Sigmoid colon (tissue), 7 donors: ENCODE data around the gene FCHSD2. TPM values are rescaled to one million over a fixed set of nuclear protein-coding genes. Genes with fewer than 3 reads are reported as not detected.

Source experiments
- DNase-seq: peaks from one replicate; pipeline ENCODE4 v3.0.0-alpha.2; 2019
- H3K27ac ChIP-seq, 4 donors: fragments of 200-600 bp; sonication (generic); one replicate each; pipeline ENCODE4 v1.5.1; 2016 to 2019; ENCODE audit warnings: mild to moderate bottlenecking in 1 of 4
- H3K27me3 ChIP-seq, 3 donors: fragments of 200-600 bp; sonication (generic); one replicate each; pipeline ENCODE4 v1.5.1; 2019; ENCODE audit warnings: mild to moderate bottlenecking in 1 of 3
- H3K36me3 ChIP-seq, 4 donors: fragments of 200-600 bp; sonication (generic); one replicate each; pipeline ENCODE4 v1.5.1; 2016 to 2019
- H3K4me1 ChIP-seq, 4 donors: fragments of 200-600 bp; sonication (generic); one replicate each; pipeline ENCODE4 v1.5.1; 2017 to 2019
- H3K4me3 ChIP-seq, 4 donors: fragments of 200-600 bp; sonication (generic); one replicate each; pipeline ENCODE4 v1.5.1; 2017 to 2019; ENCODE audit warnings: mild to moderate bottlenecking in 2 of 4, moderate library complexity in 1 of 4
- H3K9me3 ChIP-seq, 4 donors: fragments of 200-600 bp in 3 of 4; sonication (generic) in 3 of 4; one replicate each; pipeline versions ENCODE4 v1.5.1 to v1.6.1; 2013 to 2019
- CTCF ChIP-seq, 4 experiments: fragments of 450-650 bp in 3 of 4; fragments of 200-600 bp in 1 of 4; IDR thresholded peaks; one replicate each; pipeline ENCODE4 v1.5.1; 2016 to 2019; ENCODE audit warnings: antibody characterized with exemption in 4 of 4, mild to moderate bottlenecking in 3 of 4, moderate library complexity in 2 of 4
- EP300 ChIP-seq, 4 donors: sonication (generic); formaldehyde crosslinking; IDR thresholded peaks; one replicate each; pipeline ENCODE4 v1.6.1; 2017; ENCODE audit warnings: antibody characterized with exemption in 4 of 4
- POLR2A ChIP-seq, 2 donors: fragments of 450-650 bp; IDR thresholded peaks; one replicate each; pipeline ENCODE4 v1.6.1; 2016; ENCODE audit warnings: antibody characterized with exemption in 2 of 2, mild to moderate bottlenecking in 2 of 2, moderate library complexity in 2 of 2
- POLR2AphosphoS5 ChIP-seq, 4 donors: sonication (generic); formaldehyde crosslinking; IDR thresholded peaks; one replicate each; pipeline ENCODE4 v1.6.1; 2017; ENCODE audit warnings: antibody characterized with exemption in 4 of 4
- WGBS, 2 donors: extraction: QIAGEN DNeasy Blood & Tissue Kit; methylation state at CpG; one replicate each; pipeline ENCODE4 v1.1.7; 2013; 5-methylcytosine and 5-hydroxymethylcytosine counted together
- intact Hi-C: fragments of 100-400 bp; cut with DNase I; formaldehyde crosslinking; loops from one replicate; pipeline ENCODE4 v1.15.1; 2023
- polyA plus RNA-seq, 3 donors: library from polyadenylated mRNA; stranded (reverse); fragments of 200-250 nt; gene quantifications; one replicate each; pipeline ENCODE4 v1.2.3, GENCODE V29; 2013
- total RNA-seq, 4 donors: library from RNA; depleted of rRNA; stranded (reverse); fragments of >200 nt; gene quantifications; one replicate each; pipeline ENCODE4 v1.1.0, GENCODE V29; 2016
- donor health status: healthy with polysubstance abuse.
- donor health status: Bipolar disorder and iron deficiency.
- donor health status: healthy.

The FCHSD2 gene
- total and polyA plus RNA-seq, 7 donors, result 6.9 to 36.3 (median 18.6) TPM

- H3K4me3 ChIP-seq, result no peak overlapping the region
- H3K27me3 ChIP-seq, result no peaks in the 10 kb centered on the region
- H3K36me3 ChIP-seq, result peaks cover 0 to 29% (median 4%) of the 10 kb centered on the region in 4 donors
- intact Hi-C loops, result loop anchor here (5.0 kb wide), 2 partner anchors 407 to 452 kb away; no protein-coding TSS in a partner anchor
- WGBS, 2 donors, result 83 to 87% methylated on average over 5 of the region's 5 CpGs
- H3K9me3 ChIP-seq, result no peaks in the 10 kb centered on the region
- no peak for TF ChIP-seq POLR2A (IDR thresholded peaks at IDR 0.05)
- TF ChIP-seq CTCF (IDR thresholded peaks at IDR 0.05), result no peak
- peak in 2 of 4 donors; percentile 14 to 18 for TF ChIP-seq POLR2AphosphoS5 (IDR thresholded peaks at IDR 0.05)
- no peak for TF ChIP-seq EP300 (IDR thresholded peaks at IDR 0.05)
- peaks cover 0 to 52% (median 24%) of the 10 kb centered on the region in 4 donors for H3K4me1 ChIP-seq
- no peak for DNase-seq
- H3K27ac ChIP-seq, result peak overlapping the region; percentile 49 to 71 (median 59)
Measured at GRCh38 chr11:72834905-72835304, 307.2 kb downstream of the FCHSD2 start.

- no peaks in the 10 kb centered on the region for H3K9me3 ChIP-seq
- H3K36me3 ChIP-seq, result peaks cover 0 to 20% (median 4%) of the 10 kb centered on the region in 4 donors
- 72% methylated on average over 8 of the region's 8 CpGs for WGBS, 2 donors
- no peak overlapping the region for H3K4me3 ChIP-seq
- H3K27ac ChIP-seq, result peak overlapping the region; percentile 49 to 71 (median 59)
- TF ChIP-seq EP300 (IDR thresholded peaks at IDR 0.05), result no peak
- peak in 2 of 4 donors; percentile 6 to 12 for TF ChIP-seq POLR2AphosphoS5 (IDR thresholded peaks at IDR 0.05)
- intact Hi-C loops, result loop anchor here (5.0 kb wide), 2 partner anchors 408 to 453 kb away; no protein-coding TSS in a partner anchor
- peaks cover 0 to 52% (median 24%) of the 10 kb centered on the region in 4 donors for H3K4me1 ChIP-seq
- no peaks in the 10 kb centered on the region for H3K27me3 ChIP-seq
- DNase-seq, result no peak
Measured at GRCh38 chr11:72833811-72834493, 308.2 kb downstream of the FCHSD2 start.

GRCh38 chr11:72833083-72833733, 308.9 kb downstream of the FCHSD2 start:
- H3K4me1 ChIP-seq, result peaks cover 0 to 52% (median 24%) of the 10 kb centered on the region in 4 donors
- intact Hi-C loops, result loop anchor here (5.0 kb wide), 2 partner anchors 409 to 454 kb away; no protein-coding TSS in a partner anchor
- H3K27me3 ChIP-seq, result no peaks in the 10 kb centered on the region
- no peak for TF ChIP-seq POLR2A (IDR thresholded peaks at IDR 0.05)
- no peak for TF ChIP-seq POLR2AphosphoS5 (IDR thresholded peaks at IDR 0.05)
- TF ChIP-seq EP300 (IDR thresholded peaks at IDR 0.05), result no peak
- TF ChIP-seq CTCF (IDR thresholded peaks at IDR 0.05), result no peak
- peak overlapping the region; percentile 48 to 71 (median 53) for H3K27ac ChIP-seq
- no peak overlapping the region for H3K4me3 ChIP-seq
- 96 to 98% methylated on average over 5 of the region's 5 CpGs for WGBS, 2 donors
- H3K9me3 ChIP-seq, result no peaks in the 10 kb centered on the region
- DNase-seq, result no peak
- H3K36me3 ChIP-seq, result peaks cover 0 to 12% (median 4%) of the 10 kb centered on the region in 4 donors

GRCh38 chr11:72832301-72833082, 309.6 kb downstream of the FCHSD2 start:
- intact Hi-C loops, result loop anchor here (5.0 kb wide), 2 partner anchors 410 to 455 kb away; no protein-coding TSS in a partner anchor
- Histone ChIP-seq H3K9me3 (no peaks in the 10 kb centered on the region), H3K27me3 (no peaks in the 10 kb centered on the region), H3K27ac (peak overlapping the region in 3 of 4 donors; percentile 49 to 71 (median 57)), H3K4me3 (no peak overlapping the region), H3K36me3 (peaks cover 0 to 5% (median 4%) of the 10 kb centered on the region in 4 donors), H3K4me1 (peaks cover 0 to 52% (median 24%) of the 10 kb centered on the region in 4 donors)
- TF ChIP-seq EP300 (IDR thresholded peaks at IDR 0.05), result no peak
- no peak for TF ChIP-seq POLR2A (IDR thresholded peaks at IDR 0.05)
- TF ChIP-seq POLR2AphosphoS5 (IDR thresholded peaks at IDR 0.05), result no peak
- no peak for TF ChIP-seq CTCF (IDR thresholded peaks at IDR 0.05)
- no peak for DNase-seq
- 78 to 84% methylated on average over 9 of the region's 9 CpGs for WGBS, 2 donors
